A673 (cell line): ENCODE data around the gene THYN1. TPM values are rescaled to one million over a fixed set of nuclear protein-coding genes. Genes with fewer than 3 reads are reported as not detected.

Source experiments
- BruUV-seq: library from RNA; stranded (reverse); fragments of 400-500 nt; replicated peaks from 2 replicates; lab custom pipeline; 2021; lab: Mats Ljungman, UMichigan
- CTCF ChIA-PET: fragments of 300-600 bp; sonication (Branson Sonifier 250); formaldehyde crosslinking; loops from one replicate; lab custom pipeline; 2022; ENCODE audit warnings: antibody characterized with exemption; lab: Charles Lee
- POLR2A ChIA-PET: fragments of 300-600 bp; sonication (Branson Sonifier 250); formaldehyde crosslinking; loops from one replicate; lab custom pipeline; 2022; ENCODE audit warnings: antibody characterized with exemption; ENCODE audit not compliant: low non-redundant PET; lab: Charles Lee
- DNase-seq: peaks from one replicate; pipeline ENCODE4 v3.0.0-alpha.2; 2015; ENCODE audit warnings: low spot score
- H3K27ac ChIP-seq: fragments of 200-600 bp; sonication (generic); 2 replicates; pipeline ENCODE4 v1.5.1; 2016; ENCODE audit warnings: mixed run types, low read depth, mild to moderate bottlenecking, mixed read lengths, antibody characterized with exemption, low read length; ENCODE audit not compliant: poor library complexity, severe bottlenecking
- H3K27me3 ChIP-seq: fragments of 200-600 bp; sonication (generic); replicated peaks from 2 replicates; pipeline ENCODE4 v1.6.1; 2017; ENCODE audit warnings: mixed run types, low read depth, mild to moderate bottlenecking, mixed read lengths, antibody characterized with exemption, low read length; ENCODE audit not compliant: insufficient read depth, poor library complexity
- H3K36me3 ChIP-seq: fragments of 200-600 bp; sonication (generic); 2 replicates; pipeline ENCODE4 v1.6.1; 2016; ENCODE audit warnings: mixed run types, mild to moderate bottlenecking, mixed read lengths, antibody characterized with exemption, low read length; ENCODE audit not compliant: insufficient read depth, poor library complexity, severe bottlenecking
- H3K4me1 ChIP-seq: fragments of 200-600 bp; sonication (generic); 2 replicates; pipeline ENCODE4 v1.6.1; 2017; ENCODE audit warnings: mixed run types, mild to moderate bottlenecking, mixed read lengths, antibody characterized with exemption, low read length; ENCODE audit not compliant: insufficient read depth, poor library complexity, severe bottlenecking
- H3K4me3 ChIP-seq: fragments of 200-600 bp; sonication (generic); 2 replicates; pipeline ENCODE4 v1.5.1; 2016; ENCODE audit warnings: low read depth, mixed run types, mild to moderate bottlenecking, mixed read lengths, low read length; ENCODE audit not compliant: poor library complexity, severe bottlenecking
- H3K9me3 ChIP-seq: fragments of 200-600 bp; sonication (generic); 2 replicates; pipeline ENCODE4 v1.6.1; 2016; ENCODE audit warnings: mixed run types, low read depth, mild to moderate bottlenecking, mixed read lengths, antibody characterized with exemption, low read length; ENCODE audit not compliant: poor library complexity, severe bottlenecking
- EZH2 ChIP-seq: fragments of 200-600 bp; sonication (generic); IDR thresholded peaks from 2 replicates; pipeline ENCODE4 v1.6.1; 2017; ENCODE audit warnings: borderline replicate concordance, low read depth, mild to moderate bottlenecking, mixed read lengths, antibody characterized with exemption, low read length; ENCODE audit not compliant: poor library complexity, severe bottlenecking
- intact Hi-C: fragments of 100-400 bp; cut with micrococcal nuclease; formaldehyde crosslinking; loops from one replicate; pipeline ENCODE4 v1.10.0; 2022; ENCODE audit not compliant: unreplicated experiment
- total RNA-seq: library from RNA; stranded (reverse); gene quantifications from 2 replicates; pipeline ENCODE4 v1.2.3, GENCODE V29; 2021
- TF ChIP-seq, protein P1 (sequence below): fragments of 300-800, 200-600 bp; sonication (generic); conservative IDR thresholded peaks from 2 replicates; pipeline ENCODE4 v1.5.1; 2017; ENCODE audit warnings: low read depth, mild to moderate bottlenecking, antibody characterized with exemption, low read length, moderate library complexity, mixed read lengths

Gene THYN1
- total RNA-seq, 1 experiment from 2014 or later: 57.2 TPM

DNA sequence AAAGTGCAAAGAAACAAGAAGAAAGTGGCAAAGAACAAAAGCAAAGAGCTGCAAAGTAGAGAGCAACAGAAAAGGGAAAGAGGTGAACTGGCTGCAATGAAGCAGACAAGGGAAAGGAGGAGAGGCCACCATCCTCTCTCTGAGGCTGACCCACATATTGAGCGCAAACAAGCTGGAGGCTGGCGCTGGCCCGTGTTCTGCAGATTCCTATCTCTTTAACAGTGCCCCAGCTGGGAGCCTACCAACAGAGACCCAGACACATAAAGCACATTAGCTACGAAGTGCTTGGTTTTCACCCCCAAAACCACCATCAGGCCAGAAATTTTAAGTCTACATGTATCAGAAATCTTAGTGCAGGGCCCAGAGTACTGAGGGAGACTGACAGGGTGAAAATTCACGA lies 47.0 kb downstream of the THYN1 start:
- Histone ChIP-seq H3K36me3 (peaks cover 93% of the 10 kb centered on the region), H3K27ac (no peak overlapping the region), H3K27me3 (no peaks in the 10 kb centered on the region), H3K4me3 (no peak overlapping the region), H3K4me1 (no peaks in the 10 kb centered on the region), H3K9me3 (no peaks in the 10 kb centered on the region)
- DNase-seq: no peak
- TF ChIP-seq, protein P1, sequence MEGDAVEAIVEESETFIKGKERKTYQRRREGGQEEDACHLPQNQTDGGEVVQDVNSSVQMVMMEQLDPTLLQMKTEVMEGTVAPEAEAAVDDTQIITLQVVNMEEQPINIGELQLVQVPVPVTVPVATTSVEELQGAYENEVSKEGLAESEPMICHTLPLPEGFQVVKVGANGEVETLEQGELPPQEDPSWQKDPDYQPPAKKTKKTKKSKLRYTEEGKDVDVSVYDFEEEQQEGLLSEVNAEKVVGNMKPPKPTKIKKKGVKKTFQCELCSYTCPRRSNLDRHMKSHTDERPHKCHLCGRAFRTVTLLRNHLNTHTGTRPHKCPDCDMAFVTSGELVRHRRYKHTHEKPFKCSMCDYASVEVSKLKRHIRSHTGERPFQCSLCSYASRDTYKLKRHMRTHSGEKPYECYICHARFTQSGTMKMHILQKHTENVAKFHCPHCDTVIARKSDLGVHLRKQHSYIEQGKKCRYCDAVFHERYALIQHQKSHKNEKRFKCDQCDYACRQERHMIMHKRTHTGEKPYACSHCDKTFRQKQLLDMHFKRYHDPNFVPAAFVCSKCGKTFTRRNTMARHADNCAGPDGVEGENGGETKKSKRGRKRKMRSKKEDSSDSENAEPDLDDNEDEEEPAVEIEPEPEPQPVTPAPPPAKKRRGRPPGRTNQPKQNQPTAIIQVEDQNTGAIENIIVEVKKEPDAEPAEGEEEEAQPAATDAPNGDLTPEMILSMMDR: no peak
- no peak for TF ChIP-seq EZH2
- intact Hi-C loops: no loop called here
- no TSS peak for BruUV-seq
- CTCF ChIA-PET: no interaction called here
- POLR2A ChIA-PET: no interaction called here

DNA sequence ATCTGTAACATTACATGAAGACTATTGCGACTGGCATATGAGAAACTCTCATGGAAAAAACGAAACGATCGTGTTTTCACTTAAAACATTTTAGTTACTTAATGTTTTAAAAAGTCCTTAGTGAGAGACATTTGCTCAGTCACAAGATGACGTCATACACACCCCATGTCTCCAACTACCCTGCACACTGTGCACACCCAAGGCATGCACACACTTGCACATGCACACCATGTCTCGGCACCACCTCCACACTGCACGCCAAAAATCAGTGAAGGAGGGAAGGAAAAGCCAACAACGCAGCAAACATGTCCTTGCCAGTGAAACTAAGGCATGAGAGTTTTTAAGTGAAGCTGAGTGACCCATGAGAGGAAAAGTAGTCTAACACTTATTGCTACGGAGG lies 47.4 kb downstream of the THYN1 start:
- intact Hi-C loops: no loop called here
- peaks cover 92% of the 10 kb centered on the region for H3K36me3 ChIP-seq
- CTCF ChIA-PET: no interaction called here

DNA sequence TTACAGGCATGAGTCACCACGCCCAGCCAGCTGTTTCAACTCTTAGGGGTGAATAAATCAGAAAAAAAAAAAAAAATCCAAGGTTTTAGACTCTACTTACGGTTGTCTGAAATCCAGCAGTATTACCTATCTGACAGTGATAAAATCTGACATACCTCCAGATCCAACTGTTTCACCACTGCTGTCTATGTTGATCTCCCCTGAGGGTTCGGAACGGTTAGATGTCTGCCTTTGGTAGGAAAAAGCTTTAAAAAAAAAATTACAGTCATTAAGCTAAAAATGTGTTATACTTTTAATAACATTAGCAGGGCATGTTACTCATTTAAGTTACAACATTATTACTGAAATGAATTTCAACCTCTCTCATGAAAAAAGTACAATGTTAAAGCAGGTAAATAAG lies 50.5 kb downstream of the THYN1 start:
- Histone ChIP-seq H3K4me3 (no peak overlapping the region), H3K9me3 (no peaks in the 10 kb centered on the region), H3K27ac (no peak overlapping the region), H3K27me3 (no peaks in the 10 kb centered on the region), H3K4me1 (no peaks in the 10 kb centered on the region), H3K36me3 (peaks cover 89% of the 10 kb centered on the region)
- CTCF ChIA-PET: no interaction called here
- TF ChIP-seq EZH2: no peak
- TF ChIP-seq, protein P1: no peak
- intact Hi-C loops: no loop called here
- DNase-seq: peak; percentile 31
- no TSS peak for BruUV-seq
- POLR2A ChIA-PET: no interaction called here

More for the DNA sequence above, 47.4 kb downstream of the THYN1 start:
- DNase-seq: no peak
- POLR2A ChIA-PET: no interaction called here
- H3K4me1 ChIP-seq: no peaks in the 10 kb centered on the region
- no peaks in the 10 kb centered on the region for H3K9me3 ChIP-seq
- no TSS peak for BruUV-seq
- H3K27ac ChIP-seq: no peak overlapping the region
- no peak for TF ChIP-seq EZH2
- TF ChIP-seq, protein P1: no peak
- H3K4me3 ChIP-seq: no peak overlapping the region
- no peaks in the 10 kb centered on the region for H3K27me3 ChIP-seq
